RPMI8226 (cell line): ENCODE measurements around the gene UBE2Q2.
"Not testable (repeated sequence)": the region's sequence is repeated elsewhere in the genome, so short reads cannot be mapped to it uniquely, and the experiment has no call there.

Source experiments
- DNase-seq: peaks from one replicate; pipeline ENCODE4 v3.0.0-alpha.2; 2015

Gene UBE2Q2

GRCh38 chr15:75867449-75867848 lies 24.2 kb downstream of the UBE2Q2 start:
- no peak for DNase-seq

DNA sequence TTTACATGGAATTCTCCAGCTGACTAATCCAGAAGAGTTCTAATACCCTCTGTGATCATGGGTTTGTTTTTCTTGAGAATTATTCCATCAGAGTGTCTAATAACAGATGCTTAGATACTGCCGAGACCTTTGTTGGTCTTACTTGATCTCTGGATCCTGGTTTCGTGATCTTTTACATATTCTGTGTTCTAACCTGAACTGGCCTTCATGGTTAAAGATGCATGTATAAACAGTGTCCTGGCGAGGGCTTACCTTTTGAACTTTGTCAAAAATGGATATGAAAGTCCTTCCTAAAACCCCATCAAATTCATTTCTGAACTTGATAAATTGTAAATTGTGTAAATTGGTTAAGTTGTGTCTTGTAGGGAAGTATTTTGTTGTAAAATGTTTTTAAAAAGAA lies 24.8 kb downstream of the UBE2Q2 start:
- no peak for DNase-seq

DNA sequence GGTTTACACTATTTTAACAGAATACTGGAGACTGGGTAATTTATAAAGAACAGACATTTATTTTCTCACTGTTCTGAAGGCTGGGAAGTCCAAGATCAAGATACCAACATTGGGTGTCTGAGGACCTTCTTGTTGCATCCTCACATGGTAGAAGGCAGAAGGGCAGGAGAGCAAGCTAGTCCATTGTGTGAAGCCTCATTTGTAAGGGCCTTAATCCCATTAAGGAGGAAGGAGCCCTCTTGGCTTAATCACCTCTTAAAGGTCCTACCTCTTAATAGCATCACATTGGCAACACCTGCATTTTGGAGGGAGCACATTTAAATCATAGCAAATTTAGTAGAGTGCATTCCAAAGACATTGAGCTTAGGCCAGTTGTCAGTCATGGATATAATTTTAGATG lies 26.2 kb downstream of the UBE2Q2 start:
- DNase-seq: no peak

DNA sequence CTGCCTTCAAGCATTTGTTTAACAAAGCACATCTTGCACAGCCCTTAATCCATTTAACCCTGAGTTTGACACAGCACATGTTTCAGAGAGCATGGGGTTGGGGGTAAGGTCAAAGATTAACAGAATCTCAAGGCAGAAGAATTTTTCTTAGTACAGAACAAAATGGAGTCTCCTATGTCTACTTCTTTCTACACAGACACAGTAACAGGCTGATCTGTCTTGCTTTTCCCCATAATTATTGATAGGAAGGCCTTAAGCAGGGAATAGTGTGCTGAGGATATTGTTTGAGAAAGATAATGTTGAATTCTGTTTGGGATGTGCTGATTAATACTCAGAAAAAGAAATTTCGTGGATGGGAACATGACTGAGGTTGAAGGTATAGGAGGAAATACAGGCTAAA lies 28.3 kb downstream of the UBE2Q2 start:
- DNase-seq: not testable (repeated sequence)

GRCh38 chr15:75872403-75872990 lies 29.2 kb downstream of the UBE2Q2 start:
- no peak for DNase-seq

DNA sequence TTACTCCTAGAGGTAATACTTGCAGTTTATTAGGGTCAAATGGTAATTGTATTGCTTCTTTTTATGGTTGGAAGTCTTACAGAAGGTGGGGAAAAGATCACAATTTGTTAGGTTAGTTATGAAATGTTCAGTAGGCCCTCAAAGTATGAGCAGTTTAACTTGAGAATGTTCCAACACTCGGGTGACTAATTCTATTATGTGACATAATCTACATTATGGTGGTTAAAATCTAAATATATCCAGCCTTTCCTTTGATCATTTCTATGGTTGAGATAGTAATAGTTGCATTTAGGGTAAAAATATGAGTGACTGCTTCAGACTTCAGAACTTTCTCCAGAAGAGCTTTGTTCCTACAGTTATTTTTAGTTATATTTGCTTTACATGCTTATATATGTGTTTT lies 40.8 kb downstream of the UBE2Q2 start:
- DNase-seq: no peak

DNA sequence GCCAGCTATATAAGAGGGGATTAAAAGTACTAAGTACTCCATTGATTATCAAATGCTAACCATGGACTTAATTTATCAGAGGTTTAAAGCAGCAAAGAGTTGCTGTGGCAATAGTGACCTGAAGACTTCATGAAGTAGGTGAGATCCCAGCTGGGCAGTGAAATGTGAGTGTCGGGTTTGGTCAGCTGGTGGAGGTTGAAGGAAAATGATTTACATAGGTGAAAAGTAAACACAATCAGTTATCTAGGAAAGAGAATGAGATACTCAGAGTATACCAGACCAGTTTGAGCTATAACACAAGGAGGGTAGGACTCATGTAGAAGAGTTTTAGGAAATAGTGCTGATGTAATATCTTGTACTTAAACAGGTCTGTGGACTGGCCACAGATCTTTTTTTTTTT lies 43.9 kb downstream of the UBE2Q2 start:
- no peak for DNase-seq

DNA sequence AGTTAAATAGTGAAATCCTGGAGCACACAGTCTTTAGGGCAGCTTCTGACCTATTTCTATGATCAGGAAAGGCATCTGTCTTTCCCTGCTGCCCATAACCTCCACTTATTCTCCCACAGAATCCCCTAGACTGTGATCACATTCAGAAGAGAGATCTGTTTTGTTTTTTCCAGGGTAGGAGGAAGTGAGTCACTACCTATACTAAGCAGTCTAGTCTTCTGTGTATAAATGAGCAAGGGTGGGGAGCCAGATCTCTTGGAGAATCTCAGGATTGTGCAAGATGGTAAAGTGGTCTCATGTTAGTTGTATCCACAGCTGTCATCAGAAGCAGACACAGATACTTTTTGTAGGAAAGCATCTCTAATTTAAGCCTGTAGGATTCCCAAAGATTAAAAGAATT lies 48.6 kb downstream of the UBE2Q2 start:
- DNase-seq: no peak

DNA sequence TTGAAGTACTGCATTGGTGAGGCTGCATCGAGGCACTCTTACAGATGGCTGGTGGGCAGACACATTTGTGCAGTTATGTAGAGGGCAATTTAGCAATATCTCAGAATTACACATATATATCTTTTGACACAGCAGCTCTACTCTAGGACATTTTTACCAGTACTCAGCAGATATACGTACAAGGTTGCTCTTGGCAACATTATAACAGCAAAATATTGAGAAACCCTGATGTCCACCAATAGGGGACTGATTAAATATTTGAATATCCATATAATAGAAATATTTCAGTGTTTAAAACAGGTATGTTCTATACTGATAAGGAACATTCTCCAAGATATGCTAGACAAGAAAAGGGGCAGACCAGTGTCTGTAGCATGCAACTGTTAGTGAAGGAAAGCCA lies 52.5 kb downstream of the UBE2Q2 start:
- no peak for DNase-seq

- DNase-seq: no peak
Observed at GRCh38 chr15:75900577-75900976, 57.3 kb downstream of the UBE2Q2 start.

DNA sequence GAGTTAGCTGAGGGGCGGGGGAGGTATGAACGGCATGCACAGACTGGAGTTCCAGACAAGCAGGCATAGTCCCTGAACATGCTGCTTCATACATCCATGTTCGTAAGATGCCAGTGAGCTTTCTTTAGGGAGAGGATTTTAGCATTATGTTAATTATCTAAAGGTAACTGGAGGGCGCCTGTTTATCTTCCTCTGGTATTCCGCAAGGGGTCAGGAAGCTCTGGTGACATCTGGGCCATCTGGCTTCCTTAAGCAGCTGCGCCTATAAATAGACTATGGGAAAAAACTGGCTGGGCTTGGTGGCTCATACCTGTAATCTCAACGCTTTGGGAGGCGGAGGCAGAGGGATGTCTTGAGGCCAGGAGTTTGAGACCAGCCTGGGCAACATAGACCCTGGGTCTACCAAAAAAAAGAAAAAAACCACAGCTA lies 58.9 kb downstream of the UBE2Q2 start:
- DNase-seq: no peak

GRCh38 chr15:75903331-75904239 lies 60.3 kb downstream of the UBE2Q2 start, which contains the start of gene FBXO22:
Gene FBXO22, plus strand, starts transcription at chr15:75903878. Its CDS starts 86 bp downstream, at chr15:75903964.
- peak; percentile 99 for DNase-seq

DNA sequence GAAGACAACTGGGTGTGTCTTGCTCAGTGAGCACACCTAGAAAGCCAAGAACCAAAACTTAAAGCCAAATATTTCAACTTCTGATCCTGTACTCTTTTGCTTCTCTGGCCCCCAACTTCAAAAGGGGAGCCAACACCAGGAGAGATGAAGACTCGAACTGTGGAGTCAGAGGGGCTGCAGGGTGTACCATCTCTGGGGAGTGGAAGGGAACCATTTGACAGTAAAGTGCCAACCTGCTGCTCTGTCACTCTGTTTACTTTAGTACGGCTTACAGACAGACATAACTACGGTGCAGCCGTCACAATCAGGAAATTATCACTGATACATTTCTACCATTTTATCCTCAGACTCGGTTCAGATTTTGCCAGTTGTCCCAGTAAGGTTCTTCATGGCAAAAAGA lies 62.0 kb downstream of the UBE2Q2 start:
- DNase-seq: no peak

GRCh38 chr15:75910355-75910754 lies 67.1 kb downstream of the UBE2Q2 start:
- not testable (repeated sequence) for DNase-seq

DNA sequence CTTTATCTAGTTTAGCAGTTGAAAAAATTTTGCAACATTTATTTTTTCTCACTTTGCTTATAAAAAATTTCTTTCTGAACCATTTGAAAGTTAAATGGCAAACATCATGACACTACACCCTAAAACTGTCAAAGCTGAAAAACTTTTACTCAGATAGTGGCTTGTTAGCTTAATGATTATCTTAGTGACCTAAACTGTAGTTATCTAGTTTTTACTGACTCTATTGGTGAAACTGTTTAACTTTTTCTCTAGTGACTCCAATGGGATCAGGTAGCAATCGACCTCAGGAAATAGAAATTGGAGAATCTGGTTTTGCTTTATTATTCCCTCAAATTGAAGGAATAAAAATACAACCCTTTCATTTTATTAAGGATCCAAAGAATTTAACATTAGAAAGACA lies 73.7 kb downstream of the UBE2Q2 start:
- DNase-seq: no peak

GRCh38 chr15:75918135-75918534 lies 74.9 kb downstream of the UBE2Q2 start:
- DNase-seq: no peak

GRCh38 chr15:75920079-75920478 lies 76.8 kb downstream of the UBE2Q2 start:
- no peak for DNase-seq

- DNase-seq: peak; percentile 56
Observed at GRCh38 chr15:75921732-75922703, 78.8 kb downstream of the UBE2Q2 start.

DNA sequence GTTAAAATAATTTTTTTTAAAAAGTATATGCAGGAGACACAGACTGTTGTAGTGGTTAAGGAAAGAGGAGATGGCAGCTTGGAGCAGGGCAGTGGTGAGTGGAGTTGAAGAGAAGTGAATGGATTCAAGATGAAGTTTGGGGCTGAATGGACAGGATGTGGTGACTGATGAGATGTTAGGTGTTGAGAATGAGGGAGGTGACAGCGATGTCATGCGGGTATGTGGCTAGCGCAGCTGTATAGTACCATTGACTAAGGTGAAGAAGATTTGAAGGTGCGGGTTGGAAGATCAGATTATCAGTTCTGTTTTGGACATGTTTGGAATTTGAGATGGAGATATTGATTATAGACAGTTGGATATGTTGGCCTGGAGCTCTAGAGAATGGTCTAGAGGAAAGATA lies 80.5 kb downstream of the UBE2Q2 start:
- no peak for DNase-seq

DNA sequence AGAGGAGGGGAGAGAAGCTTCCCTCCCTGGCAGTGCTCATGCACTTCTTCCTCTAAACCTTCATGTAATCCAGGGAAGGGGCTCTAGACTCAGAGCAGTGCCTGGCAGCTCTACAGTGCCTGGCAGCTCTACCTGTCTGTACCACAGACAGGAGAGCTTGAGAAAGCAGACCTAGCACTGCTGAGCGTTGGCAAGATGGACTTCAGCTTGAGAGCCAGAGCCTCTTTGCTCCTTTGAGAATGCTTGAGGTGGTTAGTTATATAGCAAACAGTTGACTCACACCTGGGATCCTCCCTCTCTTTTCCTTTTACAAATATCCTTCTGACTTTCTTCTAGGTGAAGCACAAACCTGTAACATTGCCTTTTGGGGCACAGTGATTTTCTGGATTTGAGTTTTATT lies 81.3 kb downstream of the UBE2Q2 start:
- no peak for DNase-seq

- no peak for DNase-seq
Observed at GRCh38 chr15:75925440-75925839, 82.2 kb downstream of the UBE2Q2 start.

- no peak for DNase-seq
Observed at GRCh38 chr15:75926931-75927330, 83.7 kb downstream of the UBE2Q2 start.

- no peak for DNase-seq
Observed at GRCh38 chr15:75927601-75928000, 84.4 kb downstream of the UBE2Q2 start.
